Epithelial cell of proximal tubule (primary cell): ENCODE results near the gene CCT7. TPM values are rescaled to one million over a fixed set of nuclear protein-coding genes. Genes with fewer than 3 reads are reported as not detected.
A peak's percentile ranks its signal among the peaks of the same experiment; 100 is the strongest.

Experiments used
- DNase-seq: peaks from one replicate; pipeline ENCODE4 v3.0.0-alpha.2; 2011; ENCODE audit warnings: low read depth
- H3K4me3 ChIP-seq: 2 replicates; pipeline ENCODE4 v1.5.1; 2011; ENCODE audit warnings: low read depth, mild to moderate bottlenecking, low read length
- CTCF ChIP-seq: conservative IDR thresholded peaks from 2 replicates; pipeline ENCODE4 v1.5.1; 2012; ENCODE audit warnings: low read depth, mild to moderate bottlenecking, low read length
- total RNA-seq: library from RNA; depleted of rRNA; stranded (reverse); fragments of >200 nt; gene quantifications from 2 replicates; pipeline ENCODE4 v1.2.3, GENCODE V29; 2015

CCT7 gene
- total RNA-seq, 1 donor from 2014 or later = 393 TPM

- DNase-seq = no peak
- TF ChIP-seq CTCF = no peak
- H3K4me3 ChIP-seq = no peak overlapping the region
Observed at GRCh38 chr2:73205611-73206010, 28.5 kb upstream of the CCT7 start.

GRCh38 chr2:73208258-73208657 is 25.9 kb upstream of the CCT7 start:
- TF ChIP-seq CTCF = no peak
- H3K4me3 ChIP-seq = no peak overlapping the region
- DNase-seq = no peak

- DNase-seq = no peak
- no peak overlapping the region for H3K4me3 ChIP-seq
- TF ChIP-seq CTCF = no peak
Observed at GRCh38 chr2:73210019-73210418, 24.1 kb upstream of the CCT7 start.

GRCh38 chr2:73210696-73211095 is 23.4 kb upstream of the CCT7 start:
- TF ChIP-seq CTCF = no peak
- DNase-seq = no peak
- H3K4me3 ChIP-seq = no peak overlapping the region

GRCh38 chr2:73212098-73212447 is 22.0 kb upstream of the CCT7 start:
- no peak overlapping the region for H3K4me3 ChIP-seq
- no peak for DNase-seq
- no peak for TF ChIP-seq CTCF

GRCh38 chr2:73212448-73213176 is 21.5 kb upstream of the CCT7 start:
- TF ChIP-seq CTCF = peak; percentile 97
- H3K4me3 ChIP-seq = no peak overlapping the region
- no peak for DNase-seq
